H1 (cell line): ENCODE measurements around the gene DDHD1. TPM values are rescaled to one million over a fixed set of nuclear protein-coding genes. Genes with fewer than 3 reads are reported as not detected.

ENCODE experiments used
- CBX5 ChIP-seq: fragments of 300-800, 300-1000 bp; sonication (generic); IDR thresholded peaks from 2 replicates; pipeline ENCODE4 v1.7.1; 2016; ENCODE audit warnings: antibody characterized with exemption, low read length, low read depth
- MAFK ChIP-seq: IDR thresholded peaks from 2 replicates; pipeline ENCODE4 v1.6.1; 2012; ENCODE audit warnings: low read depth, mild to moderate bottlenecking, improper control_type of control experiment, low read length
- RBBP5 ChIP-seq: IDR thresholded peaks from 2 replicates; pipeline ENCODE4 v1.7.1; 2012; ENCODE audit warnings: low read depth, mild to moderate bottlenecking, inconsistent platforms, low read length, moderate library complexity, borderline replicate concordance
- RXRA ChIP-seq: IDR thresholded peaks from 2 replicates; pipeline ENCODE4 v1.6.1; 2011; ENCODE audit warnings: low read depth, mild to moderate bottlenecking, low read length, moderate library complexity; ENCODE audit not compliant: insufficient read depth
- SIX5 ChIP-seq: IDR thresholded peaks from 2 replicates; pipeline ENCODE4 v1.6.1; 2011; ENCODE audit warnings: mild to moderate bottlenecking, low read depth, low read length
- TCF12 ChIP-seq: IDR thresholded peaks from 2 replicates; pipeline ENCODE4 v1.6.1; 2011; ENCODE audit warnings: low read depth, mild to moderate bottlenecking, low read length
- polyA plus RNA-seq, 7 experiments: library from polyadenylated mRNA; depleted of rRNA in 3 of 7; stranded (reverse) in 5 of 7; unstranded in 2 of 7; fragments of >200 nt in 5 of 7; fragments of 200-250 nt in 2 of 7; gene quantifications; 1 replicate in 5 of 7; 2 replicates in 1 of 7; 4 replicates in 1 of 7; pipeline versions ENCODE4 v1.2.1 to v1.2.3, GENCODE V29; 2011 to 2013; ENCODE audit warnings: missing spikeins in 2 of 7, mixed read lengths in 2 of 7
- total RNA-seq: library from RNA; stranded (reverse); fragmentation: NEBNext Ultra II Directional; extraction: Animal tissue kit (Norgen Biotek cat#: 25700); gene quantifications from 2 replicates; pipeline ENCODE4 v1.2.1, GENCODE V29; 2021
- TF ChIP-seq, protein P1 (sequence below): IDR thresholded peaks from 2 replicates; pipeline ENCODE4 v1.6.1; 2011; ENCODE audit warnings: low read depth, mild to moderate bottlenecking, low read length; ENCODE audit not compliant: insufficient read depth
- TF ChIP-seq, protein P2 (sequence below): IDR thresholded peaks from 2 replicates; pipeline ENCODE4 v1.6.1; 2012; ENCODE audit warnings: inconsistent platforms

The DDHD1 gene
- total and polyA plus RNA-seq, 2 of the 8 experiments (the other 6 are each of a cell fraction or from before 2014, with no cell fraction given) = 3.6 to 16.0 TPM

DNA sequence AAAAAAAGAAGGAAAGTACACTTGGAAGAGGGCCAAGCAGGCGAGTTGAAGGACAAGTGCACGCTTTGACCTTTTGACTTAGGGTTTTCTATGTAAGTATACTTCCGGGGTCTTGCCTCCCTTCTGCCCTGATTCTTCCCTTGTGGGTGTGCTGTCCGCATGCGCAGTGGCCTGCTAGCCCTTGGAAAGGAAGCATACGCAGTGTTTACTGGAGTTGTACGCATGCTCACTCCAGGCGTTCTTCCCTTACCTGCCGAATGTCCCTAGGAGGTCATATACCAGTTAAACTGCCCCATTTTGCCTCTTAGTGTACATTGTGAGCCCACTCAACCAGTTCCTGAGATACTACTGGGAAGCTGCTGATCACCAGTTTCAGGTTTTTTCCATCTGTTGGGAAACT lies 15.7 kb upstream of the DDHD1 start (continued):
- TF ChIP-seq MAFK = no peak
- TF ChIP-seq SIX5 = no peak
- no peak for TF ChIP-seq CBX5
- TF ChIP-seq, protein P1, sequence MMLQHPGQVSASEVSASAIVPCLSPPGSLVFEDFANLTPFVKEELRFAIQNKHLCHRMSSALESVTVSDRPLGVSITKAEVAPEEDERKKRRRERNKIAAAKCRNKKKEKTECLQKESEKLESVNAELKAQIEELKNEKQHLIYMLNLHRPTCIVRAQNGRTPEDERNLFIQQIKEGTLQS = no peak
- no peak for TF ChIP-seq RXRA
- TF ChIP-seq, protein P2, sequence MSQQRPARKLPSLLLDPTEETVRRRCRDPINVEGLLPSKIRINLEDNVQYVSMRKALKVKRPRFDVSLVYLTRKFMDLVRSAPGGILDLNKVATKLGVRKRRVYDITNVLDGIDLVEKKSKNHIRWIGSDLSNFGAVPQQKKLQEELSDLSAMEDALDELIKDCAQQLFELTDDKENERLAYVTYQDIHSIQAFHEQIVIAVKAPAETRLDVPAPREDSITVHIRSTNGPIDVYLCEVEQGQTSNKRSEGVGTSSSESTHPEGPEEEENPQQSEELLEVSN = no peak
- no peak for TF ChIP-seq TCF12
- TF ChIP-seq RBBP5 = no peak
